ENCODE measurements around the gene PSENEN.
"Not testable (repeated sequence)": the region's sequence is repeated elsewhere in the genome, so short reads cannot be mapped to it uniquely, and the experiment has no call there.

PSENEN gene

DNA sequence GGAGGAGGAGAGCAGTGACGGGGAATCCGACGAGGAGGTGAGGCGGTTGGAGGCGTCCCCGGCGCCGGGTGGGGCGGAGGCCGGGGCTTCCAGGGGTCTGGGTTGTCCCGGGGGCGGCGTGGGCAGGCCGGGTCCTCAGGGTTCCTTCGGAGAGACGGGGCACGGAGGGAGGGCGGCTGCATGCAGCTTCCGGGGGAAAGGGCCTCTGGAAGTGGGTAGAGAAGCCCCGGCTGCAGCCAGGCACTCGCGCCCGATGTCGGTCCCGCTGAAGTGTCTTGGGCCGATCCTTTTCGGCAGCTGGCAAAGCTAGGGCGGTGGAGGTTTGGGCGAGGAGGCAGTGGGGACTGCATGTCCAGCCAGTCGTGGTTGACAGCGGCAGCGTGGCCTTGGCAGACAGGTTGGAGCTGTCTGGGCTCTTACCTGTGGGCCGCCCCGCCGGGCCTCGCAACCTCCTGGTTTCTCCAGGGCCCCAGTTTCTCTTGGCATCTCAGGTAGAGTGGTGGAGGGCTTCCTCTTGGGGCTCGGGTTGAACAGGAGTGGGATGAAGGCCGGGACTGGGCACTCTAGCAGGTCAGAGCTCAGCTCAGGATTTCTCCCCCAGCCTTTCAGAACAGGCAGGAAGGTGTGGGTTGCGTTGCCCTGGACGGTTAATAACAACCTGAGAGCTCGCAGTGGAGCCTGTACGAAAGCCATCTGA lies 27.0 kb upstream of the PSENEN start:
- DNase-seq (ENCODE audit: low spot score) = no peak

DNA sequence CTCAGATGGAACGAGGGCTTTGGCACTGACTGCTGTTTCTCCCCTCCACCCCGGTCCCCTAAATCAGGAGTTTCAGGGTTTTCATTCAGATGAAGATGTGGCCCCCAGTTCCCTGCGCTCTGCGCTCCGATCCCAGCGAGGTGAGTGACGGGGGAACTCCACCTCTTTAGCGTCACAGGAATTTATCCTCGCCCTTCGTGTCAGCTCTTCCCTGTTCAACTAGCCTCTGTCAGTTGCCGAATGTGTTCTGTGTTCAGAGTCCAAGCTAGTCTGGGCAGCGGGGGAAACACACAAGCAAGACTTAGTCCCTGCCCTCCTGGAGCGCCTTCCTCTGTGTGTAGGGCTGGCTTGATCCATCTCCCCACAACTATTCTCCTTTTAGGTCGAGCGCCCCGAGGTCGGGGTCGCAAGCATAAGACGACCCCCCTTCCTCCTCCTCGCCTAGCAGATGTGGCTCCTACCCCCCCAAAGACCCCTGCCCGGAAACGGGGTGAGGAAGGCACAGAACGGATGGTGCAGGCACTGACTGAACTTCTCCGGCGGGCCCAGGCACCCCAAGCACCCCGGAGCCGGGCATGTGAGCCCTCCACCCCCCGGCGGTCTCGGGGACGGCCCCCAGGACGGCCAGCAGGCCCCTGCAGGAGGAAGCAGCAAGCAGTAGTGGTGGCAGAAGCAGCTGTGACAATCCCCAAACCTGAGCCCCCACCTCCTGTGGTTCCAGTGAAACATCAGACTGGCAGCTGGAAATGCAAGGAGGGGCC lies 25.9 kb upstream of the PSENEN start:
- no peak for DNase-seq (ENCODE audit: low spot score)

DNA sequence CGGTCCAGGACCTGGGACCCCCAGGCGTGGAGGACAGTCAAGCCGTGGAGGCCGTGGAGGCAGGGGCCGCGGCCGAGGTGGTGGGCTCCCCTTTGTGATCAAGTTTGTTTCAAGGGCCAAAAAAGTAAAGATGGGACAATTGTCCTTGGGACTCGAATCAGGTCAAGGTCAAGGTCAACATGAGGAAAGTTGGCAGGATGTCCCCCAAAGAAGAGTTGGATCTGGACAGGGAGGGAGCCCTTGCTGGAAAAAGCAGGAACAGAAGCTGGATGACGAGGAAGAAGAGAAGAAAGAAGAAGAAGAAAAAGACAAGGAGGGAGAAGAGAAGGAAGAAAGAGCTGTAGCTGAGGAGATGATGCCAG lies 25.3 kb upstream of the PSENEN start:
- no peak for DNase-seq (ENCODE audit: low spot score)

DNA sequence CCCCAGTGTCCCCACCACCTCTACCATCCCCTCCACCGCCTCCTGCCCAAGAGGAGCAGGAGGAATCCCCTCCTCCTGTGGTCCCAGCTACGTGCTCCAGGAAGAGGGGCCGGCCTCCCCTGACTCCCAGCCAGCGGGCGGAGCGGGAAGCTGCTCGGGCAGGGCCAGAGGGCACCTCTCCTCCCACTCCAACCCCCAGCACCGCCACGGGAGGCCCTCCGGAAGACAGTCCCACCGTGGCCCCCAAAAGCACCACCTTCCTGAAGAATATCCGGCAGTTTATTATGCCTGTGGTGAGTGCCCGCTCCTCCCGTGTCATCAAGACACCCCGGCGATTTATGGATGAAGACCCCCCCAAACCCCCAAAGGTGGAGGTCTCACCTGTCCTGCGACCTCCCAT lies 24.8 kb upstream of the PSENEN start:
- DNase-seq (ENCODE audit: low spot score) = no peak

DNA sequence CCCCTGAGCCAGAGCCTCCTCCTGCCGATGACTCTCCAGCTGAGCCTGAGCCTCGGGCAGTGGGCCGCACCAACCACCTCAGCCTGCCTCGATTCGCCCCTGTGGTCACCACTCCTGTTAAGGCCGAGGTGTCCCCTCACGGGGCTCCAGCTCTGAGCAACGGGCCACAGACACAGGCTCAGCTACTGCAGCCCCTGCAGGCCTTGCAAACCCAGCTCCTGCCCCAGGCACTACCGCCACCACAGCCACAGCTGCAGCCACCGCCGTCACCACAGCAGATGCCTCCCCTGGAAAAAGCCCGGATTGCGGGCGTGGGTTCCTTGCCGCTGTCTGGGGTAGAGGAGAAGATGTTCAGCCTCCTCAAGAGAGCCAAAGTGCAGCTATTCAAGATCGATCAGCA lies 24.1 kb upstream of the PSENEN start:
- no peak for DNase-seq (ENCODE audit: low spot score)

DNA sequence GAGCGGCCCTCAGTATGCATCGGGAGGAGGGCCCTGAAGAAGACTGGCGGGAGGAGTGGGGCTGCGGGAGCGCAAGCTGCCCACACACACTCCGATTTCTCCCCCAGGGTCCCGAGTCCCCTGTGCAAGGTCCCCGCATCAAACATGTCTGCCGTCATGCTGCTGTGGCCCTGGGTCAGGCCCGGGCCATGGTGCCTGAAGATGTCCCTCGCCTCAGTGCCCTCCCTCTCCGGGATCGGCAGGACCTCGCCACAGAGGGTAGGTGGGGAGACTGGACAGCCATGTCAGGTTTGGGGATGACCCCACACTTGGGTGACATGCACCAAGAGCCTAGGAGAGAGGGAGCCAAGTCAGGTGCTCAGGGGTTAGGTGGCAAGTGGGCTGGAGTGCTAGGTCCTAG lies 23.0 kb upstream of the PSENEN start:
- DNase-seq (ENCODE audit: low spot score) = no peak

DNA sequence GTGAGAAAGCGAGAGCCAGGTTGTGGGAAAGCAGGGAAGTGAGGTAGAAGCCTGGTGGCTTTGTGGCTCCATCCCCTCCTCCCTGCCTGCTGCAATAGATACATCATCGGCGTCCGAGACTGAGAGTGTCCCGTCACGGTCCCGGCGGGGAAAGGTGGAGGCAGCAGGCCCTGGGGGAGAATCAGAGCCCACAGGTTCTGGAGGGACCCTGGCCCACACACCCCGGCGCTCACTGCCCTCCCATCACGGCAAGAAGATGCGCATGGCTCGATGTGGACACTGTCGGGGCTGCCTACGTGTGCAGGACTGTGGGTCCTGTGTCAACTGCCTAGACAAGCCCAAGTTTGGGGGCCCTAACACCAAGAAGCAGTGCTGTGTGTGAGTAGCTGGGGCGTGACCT lies 22.6 kb upstream of the PSENEN start:
- DNase-seq (ENCODE audit: low spot score) = no peak

DNA sequence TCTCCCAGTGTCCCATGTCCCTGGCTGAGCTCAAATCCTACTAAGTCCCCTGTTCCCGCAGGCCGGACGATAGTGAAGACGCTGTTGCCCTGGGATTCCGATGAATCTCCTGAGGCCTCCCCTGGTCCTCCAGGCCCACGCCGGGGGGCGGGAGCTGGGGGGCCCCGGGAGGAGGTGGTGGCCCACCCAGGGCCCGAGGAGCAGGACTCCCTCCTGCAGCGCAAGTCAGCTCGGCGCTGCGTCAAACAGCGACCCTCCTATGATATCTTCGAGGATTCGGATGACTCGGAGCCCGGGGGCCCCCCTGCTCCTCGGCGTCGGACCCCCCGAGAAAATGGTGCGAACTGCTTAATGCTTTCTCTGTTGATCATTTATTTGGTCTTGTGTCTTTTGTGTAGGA lies 21.8 kb upstream of the PSENEN start:
- DNase-seq (ENCODE audit: low spot score) = no peak

DNA sequence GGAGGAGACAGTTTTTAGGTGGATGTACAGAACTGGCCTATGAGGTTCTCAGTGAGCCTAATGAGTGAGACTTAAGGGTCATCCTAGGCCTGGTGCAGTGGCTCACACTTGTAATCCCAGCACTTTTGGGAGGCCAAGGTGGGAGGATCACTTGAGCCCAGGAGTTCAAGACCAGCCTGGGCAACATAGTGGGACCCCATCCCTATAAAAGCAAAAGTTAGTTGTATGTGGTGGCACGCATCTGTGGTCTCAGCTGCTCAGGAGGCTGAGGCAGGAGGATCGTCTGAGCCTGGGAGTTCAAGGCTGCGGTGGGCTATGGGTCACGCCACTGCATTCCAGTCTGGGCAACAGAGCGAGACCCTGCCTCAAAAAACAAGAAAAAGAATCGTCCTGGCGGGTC lies 21.3 kb upstream of the PSENEN start:
- DNase-seq (ENCODE audit: low spot score) = not testable (repeated sequence)

DNA sequence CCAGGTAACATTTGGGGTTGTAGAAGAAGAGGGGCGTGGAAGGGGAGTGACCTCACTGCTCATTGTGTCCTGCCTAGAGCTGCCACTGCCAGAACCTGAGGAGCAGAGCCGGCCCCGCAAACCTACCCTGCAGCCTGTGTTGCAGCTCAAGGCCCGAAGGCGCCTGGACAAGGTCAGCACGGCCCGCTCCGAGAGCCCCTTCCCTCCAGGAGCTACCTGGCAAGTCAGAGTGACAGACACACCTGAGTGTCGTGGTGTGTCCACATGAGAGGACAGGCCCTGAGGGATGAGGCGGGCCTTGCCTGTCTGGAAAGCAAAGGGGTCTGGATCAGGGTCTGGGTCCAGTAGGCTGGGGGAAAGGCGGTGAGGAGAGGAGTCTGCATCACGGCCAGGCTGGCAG lies 20.9 kb upstream of the PSENEN start:
- DNase-seq (ENCODE audit: low spot score) = no peak

DNA sequence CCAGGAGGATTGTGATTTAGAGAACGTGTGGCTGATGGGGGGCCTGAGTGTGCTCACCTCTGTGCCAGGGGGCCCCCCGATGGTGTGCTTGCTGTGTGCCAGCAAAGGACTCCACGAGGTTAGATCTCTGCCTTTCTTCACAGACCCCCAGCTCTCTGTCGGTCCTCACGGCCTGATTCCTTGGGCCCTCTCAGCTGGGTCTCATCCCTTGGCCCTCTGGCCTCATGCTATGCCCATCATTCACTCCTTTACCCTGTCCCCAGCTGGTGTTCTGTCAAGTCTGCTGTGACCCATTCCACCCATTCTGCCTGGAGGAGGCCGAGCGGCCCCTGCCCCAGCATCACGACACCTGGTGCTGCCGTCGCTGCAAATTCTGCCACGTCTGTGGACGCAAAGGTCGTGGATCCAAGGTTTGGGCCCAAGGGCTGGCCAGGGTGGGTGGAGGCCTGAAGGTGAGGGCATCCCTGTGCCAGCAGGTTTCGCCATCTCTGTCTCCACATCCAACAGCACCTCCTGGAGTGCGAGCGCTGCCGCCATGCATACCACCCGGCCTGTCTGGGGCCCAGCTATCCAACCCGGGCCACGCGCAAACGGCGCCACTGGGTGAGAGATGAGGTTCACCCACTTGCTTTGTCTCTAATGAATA lies 20.1 kb upstream of the PSENEN start:
- no peak for DNase-seq (ENCODE audit: low spot score)

DNA sequence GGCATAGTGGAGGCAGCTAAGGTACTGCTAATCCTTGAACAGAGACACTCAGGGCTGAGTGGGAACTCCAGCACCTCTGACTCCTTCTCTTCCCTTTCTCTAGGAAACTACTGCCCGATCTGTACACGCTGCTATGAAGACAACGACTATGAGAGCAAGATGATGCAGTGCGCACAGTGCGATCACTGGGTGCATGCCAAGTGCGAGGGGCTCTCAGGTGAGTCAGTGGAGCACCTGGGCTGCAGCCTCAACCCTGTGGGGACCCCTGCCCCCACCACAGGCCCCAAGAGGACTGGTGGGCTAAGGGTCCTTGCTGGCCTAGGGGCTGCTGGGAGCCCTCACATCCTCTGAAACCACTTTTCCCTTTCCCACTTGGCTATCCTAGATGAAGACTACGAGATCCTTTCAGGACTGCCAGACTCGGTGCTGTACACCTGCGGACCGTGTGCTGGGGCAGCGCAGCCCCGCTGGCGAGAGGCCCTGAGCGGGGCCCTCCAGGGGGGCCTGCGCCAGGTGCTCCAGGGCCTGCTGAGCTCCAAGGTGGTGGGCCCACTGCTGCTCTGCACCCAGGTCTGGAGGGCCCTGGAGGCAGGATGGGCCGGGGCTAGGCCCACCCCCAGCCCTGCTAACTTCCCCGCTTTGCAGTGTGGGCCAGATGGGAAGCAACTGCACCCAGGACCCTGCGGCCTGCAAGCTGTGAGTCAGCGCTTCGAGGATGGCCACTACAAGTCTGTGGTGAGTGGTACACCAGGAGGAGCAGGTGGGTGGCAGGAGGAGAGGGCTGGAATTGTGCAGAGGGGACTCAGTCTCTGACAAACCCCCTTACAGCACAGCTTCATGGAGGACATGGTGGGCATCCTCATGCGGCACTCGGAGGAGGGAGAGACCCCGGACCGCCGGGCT lies 18.1 kb upstream of the PSENEN start:
- no peak for DNase-seq (ENCODE audit: low spot score)

DNA sequence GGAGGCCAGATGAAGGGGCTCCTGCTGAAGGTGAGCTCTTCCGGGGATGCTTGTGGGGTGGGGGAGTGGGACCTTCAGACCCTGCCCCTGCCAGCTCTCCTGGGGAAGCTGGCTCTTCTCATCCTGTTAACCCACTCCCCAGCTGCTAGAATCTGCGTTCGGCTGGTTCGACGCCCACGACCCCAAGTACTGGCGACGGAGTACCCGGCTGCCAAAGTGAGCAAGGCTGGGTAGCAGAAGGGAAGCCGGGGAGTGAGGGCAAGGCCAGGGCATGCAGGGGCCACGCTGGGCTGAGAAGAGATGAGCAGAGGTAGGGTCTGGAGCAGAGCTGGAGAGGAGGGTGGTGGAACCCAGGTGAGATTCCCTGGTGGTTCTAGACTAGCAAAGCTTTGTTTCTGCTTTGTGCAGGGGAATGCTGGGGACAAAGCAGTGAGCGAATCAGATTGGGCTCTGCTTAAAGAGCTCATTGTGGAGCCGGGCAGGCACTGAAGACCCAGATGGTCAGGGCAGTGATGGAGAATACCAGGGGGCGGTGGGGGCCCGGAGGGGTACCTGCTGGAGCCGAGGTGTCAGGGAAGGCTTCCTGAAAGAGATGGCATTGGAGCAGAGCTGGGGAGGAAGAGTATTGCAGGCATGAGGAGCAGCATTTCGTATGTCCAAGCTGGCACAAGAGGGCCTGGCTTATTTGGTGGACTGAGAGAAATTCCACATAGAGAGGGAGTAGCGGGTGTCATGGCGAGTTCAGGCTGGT lies 17.3 kb upstream of the PSENEN start:
- DNase-seq (ENCODE audit: low spot score) = no peak

DNA sequence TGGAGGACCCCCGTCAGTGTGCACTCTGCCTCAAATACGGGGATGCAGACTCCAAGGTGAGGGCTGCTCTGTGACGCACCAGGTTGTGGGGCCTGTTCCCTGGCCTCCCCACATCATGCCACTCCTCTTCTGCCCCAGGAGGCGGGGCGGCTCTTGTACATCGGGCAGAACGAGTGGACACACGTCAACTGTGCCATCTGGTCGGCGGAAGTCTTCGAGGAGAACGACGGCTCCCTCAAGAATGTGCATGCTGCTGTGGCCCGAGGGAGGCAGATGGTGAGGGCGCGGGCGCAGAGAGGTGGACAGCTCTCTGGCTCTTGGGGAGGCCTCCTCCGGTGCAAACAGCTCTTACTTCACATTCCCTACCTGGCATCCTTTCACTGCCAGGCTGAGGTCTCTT lies 16.4 kb upstream of the PSENEN start:
- DNase-seq (ENCODE audit: low spot score) = no peak

DNA sequence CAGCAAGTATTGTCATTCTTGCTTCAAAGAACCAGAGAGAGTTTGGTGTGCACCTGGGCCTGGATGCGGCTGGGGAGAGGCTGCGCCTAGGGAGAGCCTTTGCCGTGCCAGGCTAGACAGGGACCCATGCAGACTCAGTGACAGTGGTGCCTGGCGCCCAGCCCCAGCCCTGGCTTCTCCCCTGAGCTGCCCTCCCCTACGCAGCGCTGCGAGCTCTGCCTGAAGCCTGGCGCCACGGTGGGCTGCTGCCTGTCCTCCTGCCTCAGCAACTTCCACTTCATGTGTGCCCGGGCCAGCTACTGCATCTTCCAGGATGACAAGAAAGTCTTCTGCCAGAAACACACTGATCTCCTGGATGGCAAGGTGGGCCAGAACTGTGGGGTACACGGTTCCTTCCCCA lies 15.7 kb upstream of the PSENEN start:
- DNase-seq (ENCODE audit: low spot score) = no peak

DNA sequence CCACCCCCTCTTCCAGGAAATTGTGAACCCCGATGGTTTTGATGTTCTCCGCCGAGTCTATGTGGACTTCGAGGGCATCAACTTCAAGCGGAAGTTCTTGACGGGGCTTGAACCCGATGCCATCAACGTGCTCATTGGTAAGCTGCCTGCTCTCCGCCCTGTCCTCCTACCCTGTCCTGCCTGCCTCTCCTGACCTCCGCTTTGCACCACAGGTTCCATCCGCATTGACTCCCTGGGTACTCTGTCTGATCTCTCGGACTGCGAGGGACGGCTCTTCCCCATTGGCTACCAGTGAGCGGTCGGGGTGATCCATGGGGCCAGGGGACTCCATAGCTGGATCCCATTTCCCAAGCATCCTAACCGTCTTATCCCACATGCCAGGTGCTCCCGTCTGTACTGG lies 15.1 kb upstream of the PSENEN start:
- DNase-seq (ENCODE audit: low spot score) = no peak

DNA sequence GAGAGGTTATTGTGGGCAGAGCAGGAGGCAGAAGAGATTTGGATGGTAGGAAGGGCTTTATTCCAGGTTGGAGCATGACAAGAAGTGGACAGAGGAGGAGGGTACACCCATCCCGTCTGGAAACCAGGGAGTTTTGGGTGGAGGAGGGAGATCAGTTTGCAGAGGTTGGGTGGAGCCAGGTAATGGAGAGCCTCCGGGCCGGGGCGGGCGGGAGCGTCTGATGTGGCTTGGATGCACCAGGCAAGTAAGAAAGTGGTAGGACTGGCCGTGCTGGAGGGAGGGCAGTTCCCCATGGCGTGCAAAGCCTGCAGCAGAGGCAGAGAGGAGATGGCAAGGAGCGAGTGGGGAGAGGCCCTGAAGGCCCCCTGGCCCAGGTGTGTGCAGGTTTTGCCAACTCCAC lies 14.1 kb upstream of the PSENEN start:
- DNase-seq (ENCODE audit: low spot score) = no peak

DNA sequence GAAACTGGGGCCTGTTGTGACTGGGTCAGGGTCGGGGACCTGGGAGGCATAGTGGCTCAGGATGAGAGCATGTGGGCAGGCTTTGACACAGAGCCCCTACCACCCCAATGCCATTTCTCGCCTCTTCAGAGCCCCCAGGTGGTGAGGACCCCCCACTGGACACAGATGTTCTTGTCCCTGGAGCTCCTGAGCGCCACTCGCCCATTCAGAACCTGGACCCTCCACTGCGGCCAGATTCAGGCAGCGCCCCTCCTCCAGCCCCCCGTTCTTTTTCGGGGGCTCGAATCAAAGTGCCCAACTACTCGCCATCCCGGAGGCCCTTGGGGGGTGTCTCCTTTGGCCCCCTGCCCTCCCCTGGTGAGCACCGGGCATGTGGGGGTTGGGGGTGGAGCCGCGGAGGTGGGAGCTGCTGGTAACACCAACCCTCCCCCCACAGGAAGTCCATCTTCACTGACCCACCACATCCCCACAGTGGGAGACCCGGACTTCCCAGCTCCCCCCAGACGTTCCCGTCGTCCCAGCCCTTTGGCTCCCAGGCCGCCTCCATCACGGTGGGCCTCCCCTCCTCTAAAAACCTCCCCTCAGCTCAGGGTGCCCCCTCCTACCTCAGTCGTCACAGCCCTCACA lies 13.6 kb upstream of the PSENEN start:
- no peak for DNase-seq (ENCODE audit: low spot score)

DNA sequence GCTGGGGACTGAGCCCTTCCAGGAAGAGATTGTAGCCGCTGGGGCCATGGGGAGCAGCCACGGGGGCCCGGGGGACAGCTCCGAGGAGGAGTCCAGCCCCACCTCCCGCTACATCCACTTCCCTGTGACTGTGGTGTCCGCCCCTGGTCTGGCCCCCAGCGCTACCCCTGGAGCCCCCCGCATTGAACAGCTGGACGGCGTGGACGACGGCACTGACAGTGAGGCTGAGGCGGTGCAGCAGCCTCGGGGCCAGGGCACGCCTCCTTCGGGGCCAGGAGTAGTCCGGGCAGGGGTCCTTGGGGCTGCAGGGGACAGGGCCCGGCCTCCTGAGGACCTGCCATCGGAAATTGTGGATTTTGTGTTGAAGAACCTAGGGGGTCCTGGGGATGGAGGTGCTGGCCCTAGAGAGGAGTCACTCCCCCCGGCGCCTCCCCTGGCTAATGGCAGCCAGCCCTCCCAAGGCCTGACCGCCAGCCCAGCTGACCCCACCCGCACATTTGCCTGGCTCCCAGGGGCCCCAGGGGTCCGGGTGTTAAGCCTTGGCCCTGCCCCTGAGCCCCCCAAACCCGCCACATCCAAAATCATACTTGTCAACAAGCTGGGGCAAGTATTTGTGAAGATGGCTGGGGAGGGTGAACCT lies 12.8 kb upstream of the PSENEN start:
- no peak for DNase-seq (ENCODE audit: low spot score)
